Naive thymus-derived CD4-positive, alpha-beta T cell (primary cell): ENCODE data around the gene STPG3. TPM values are rescaled to one million over a fixed set of nuclear protein-coding genes. Genes with fewer than 3 reads are reported as not detected.
A peak's percentile ranks its signal among the peaks of the same experiment; 100 is the strongest.

Experiments used
- ATAC-seq: fragments of 150-1000 bp; cut with Tn5 transposase; 2 replicates; pipeline ENCODE4 v1.10.0; 2021; ENCODE audit warnings: mild to moderate bottlenecking, moderate library complexity
- CTCF ChIA-PET: fragments of 350-600 bp; sonication (Branson Sonifier 250); formaldehyde crosslinking; loops from one replicate; lab custom pipeline; 2021; ENCODE audit warnings: antibody characterized with exemption; lab: Charles Lee
- POLR2A ChIA-PET: fragments of 350-600 bp; sonication (Branson Sonifier 250); formaldehyde crosslinking; loops from one replicate; lab custom pipeline; 2021; ENCODE audit warnings: antibody characterized with exemption, inconsistent platforms; lab: Charles Lee
- DNase-seq, 9 donors: peaks; one replicate each; pipeline versions ENCODE4 v3.0.0 to v3.0.0-alpha.2; 2020 to 2022; ENCODE audit warnings: mixed read lengths in 1 of 9
- H3K27ac ChIP-seq: one replicate; pipeline ENCODE4 v1.7.0; 2013; ENCODE audit warnings: mild to moderate bottlenecking, low read depth, low read length, moderate library complexity
- H3K27me3 ChIP-seq, 2 donors: one replicate each; pipeline ENCODE4 v1.7.0; 2013; ENCODE audit warnings: low read length in 2 of 2, mild to moderate bottlenecking in 2 of 2, moderate library complexity in 2 of 2; ENCODE audit not compliant: control insufficient read depth in 2 of 2, insufficient read depth in 2 of 2
- H3K36me3 ChIP-seq, 3 experiments: 1 replicate in 2 of 3; 2 replicates in 1 of 3; pipeline ENCODE4 v1.7.0; 2013; ENCODE audit warnings: low read length in 3 of 3, mild to moderate bottlenecking in 3 of 3, moderate library complexity in 1 of 3; ENCODE audit not compliant: insufficient read depth in 3 of 3, control insufficient read depth in 2 of 3
- H3K4me1 ChIP-seq, 2 donors: one replicate each; pipeline ENCODE4 v1.7.0; 2013; ENCODE audit warnings: low read length in 2 of 2, mild to moderate bottlenecking in 2 of 2, moderate library complexity in 1 of 2; ENCODE audit not compliant: control insufficient read depth in 2 of 2, insufficient read depth in 2 of 2
- H3K4me3 ChIP-seq: 2 replicates; pipeline ENCODE4 v1.7.0; 2013; ENCODE audit warnings: mild to moderate bottlenecking, low read length
- H3K9me3 ChIP-seq, 3 experiments: 1 replicate in 2 of 3; 2 replicates in 1 of 3; pipeline ENCODE4 v1.7.0; 2013; ENCODE audit warnings: low read length in 3 of 3; ENCODE audit not compliant: control insufficient read depth in 2 of 3
- H3K27ac Mint-ChIP-seq, 9 donors: one replicate each; pipeline ENCODE4 v1.8.0; 2020 to 2022; ENCODE audit warnings: mixed read lengths in 9 of 9, mild to moderate bottlenecking in 8 of 9, moderate library complexity in 5 of 9, inconsistent platforms in 2 of 9
- H3K27me3 Mint-ChIP-seq, 5 donors: one replicate each; pipeline ENCODE4 v1.8.0; 2021 to 2022; ENCODE audit warnings: mixed read lengths in 5 of 5, mild to moderate bottlenecking in 1 of 5
- H3K36me3 Mint-ChIP-seq, 5 donors: one replicate each; pipeline ENCODE4 v1.8.0; 2020 to 2022; ENCODE audit warnings: mixed read lengths in 5 of 5, mild to moderate bottlenecking in 3 of 5, inconsistent platforms in 1 of 5
- H3K4me1 Mint-ChIP-seq, 7 donors: one replicate each; pipeline ENCODE4 v1.8.0; 2020 to 2022; ENCODE audit warnings: mixed read lengths in 7 of 7, mild to moderate bottlenecking in 3 of 7, inconsistent platforms in 1 of 7
- H3K4me3 Mint-ChIP-seq, 10 donors: one replicate each; pipeline ENCODE4 v1.8.0; 2020 to 2022; ENCODE audit warnings: mild to moderate bottlenecking in 10 of 10, mixed read lengths in 10 of 10, moderate library complexity in 6 of 10, inconsistent platforms in 2 of 10
- H3K9me3 Mint-ChIP-seq, 11 donors: one replicate each; pipeline ENCODE4 v1.8.0; 2020 to 2022; ENCODE audit warnings: mixed read lengths in 11 of 11, mild to moderate bottlenecking in 4 of 11, inconsistent platforms in 1 of 11, moderate library complexity in 1 of 11
- intact Hi-C, 2 donors: fragments of 100-400 bp; cut with micrococcal nuclease; formaldehyde crosslinking; loops; one replicate each; pipeline ENCODE4 v1.15.1; 2023
- polyA plus RNA-seq, 2 donors: library from polyadenylated mRNA; unstranded; fragments of 300-500 nt; fragmentation: Illumina TruSeq; gene quantifications; one replicate each; pipeline ENCODE4 v1.2.3, GENCODE V29; 2021
- total RNA-seq, 6 experiments: library from RNA in 5 of 6; stranded (reverse) in 5 of 6; gene quantifications; 1 replicate in 5 of 6; 2 replicates in 1 of 6; pipeline ENCODE4 v1.2.3 and lab custom pipeline; 2021 to 2026

The STPG3 gene
- total and polyA plus RNA-seq, 7 experiments from 2014 or later: not detected

- peaks cover 0 to 14% of the 10 kb centered on the region in 2 donors for H3K4me1 ChIP-seq
- peak overlapping the region; percentile 43 for H3K4me3 ChIP-seq
- intact Hi-C loops: no loop called here
- POLR2A ChIA-PET: interaction anchor here (0.5 kb wide), 1 partner anchor 797 kb away, joined by 3 read pairs; no protein-coding TSS in a partner anchor
- Mint-ChIP-seq H3K27me3 (peaks cover 0 to 4% (median 0%) of the 10 kb centered on the region in 5 donors), H3K4me1 (peaks cover 6 to 25% (median 15%) of the 10 kb centered on the region in 7 donors), H3K36me3 (peaks cover 0 to 6% (median 3%) of the 10 kb centered on the region in 5 donors), H3K4me3 (peak overlapping the region in 6 of 10 donors; percentile 54 to 89 (median 68)), H3K9me3 (no peaks in the 10 kb centered on the region), H3K27ac (peak overlapping the region in 1 of 9 donors; percentile 87)
- peak overlapping the region; percentile 41 for H3K27ac ChIP-seq
- H3K9me3 ChIP-seq: no peaks in the 10 kb centered on the region
- peak; percentile 19 for ATAC-seq
- CTCF ChIA-PET: no interaction called here
- peak in 1 of 9 donors; percentile 28 for DNase-seq
- no peaks in the 10 kb centered on the region for H3K27me3 ChIP-seq
- peaks cover 0 to 5% (median 0%) of the 10 kb centered on the region in 3 experiments for H3K36me3 ChIP-seq
Observed at GRCh38 chr9:137278061-137278701, 27.1 kb downstream of the STPG3 start.

- Mint-ChIP-seq H3K4me1 (peaks cover 6 to 25% (median 15%) of the 10 kb centered on the region in 7 donors), H3K27ac (no peak overlapping the region), H3K27me3 (peaks cover 0 to 4% (median 0%) of the 10 kb centered on the region in 5 donors), H3K36me3 (peaks cover 0 to 4% (median 0%) of the 10 kb centered on the region in 5 donors), H3K4me3 (no peak overlapping the region), H3K9me3 (no peaks in the 10 kb centered on the region)
- Histone ChIP-seq H3K9me3 (no peaks in the 10 kb centered on the region), H3K4me3 (no peak overlapping the region), H3K4me1 (peaks cover 0 to 14% of the 10 kb centered on the region in 2 donors), H3K27me3 (no peaks in the 10 kb centered on the region), H3K27ac (no peak overlapping the region), H3K36me3 (no peaks in the 10 kb centered on the region)
- intact Hi-C loops: no loop called here
- ChIA-PET POLR2A (no interaction called here), CTCF (no interaction called here)
- ATAC-seq (no peak), DNase-seq (no peak)
Observed at GRCh38 chr9:137278721-137279711, 27.9 kb downstream of the STPG3 start.

GRCh38 chr9:137279741-137280473, 28.8 kb downstream of the STPG3 start:
- ATAC-seq: no peak
- no peak overlapping the region for H3K27ac ChIP-seq
- no peaks in the 10 kb centered on the region for H3K36me3 ChIP-seq
- CTCF ChIA-PET: no interaction called here
- no peak overlapping the region for H3K4me3 ChIP-seq
- DNase-seq: no peak
- POLR2A ChIA-PET: no interaction called here
- Mint-ChIP-seq H3K36me3 (peaks cover 0 to 3% (median 0%) of the 10 kb centered on the region in 5 donors), H3K27me3 (peaks cover 0 to 4% (median 0%) of the 10 kb centered on the region in 5 donors), H3K9me3 (no peaks in the 10 kb centered on the region), H3K4me1 (peaks cover 6 to 22% (median 15%) of the 10 kb centered on the region in 7 donors), H3K4me3 (no peak overlapping the region), H3K27ac (no peak overlapping the region)
- no peaks in the 10 kb centered on the region for H3K27me3 ChIP-seq
- H3K4me1 ChIP-seq: peaks cover 0 to 14% of the 10 kb centered on the region in 2 donors
- H3K9me3 ChIP-seq: no peaks in the 10 kb centered on the region
- intact Hi-C loops: no loop called here

- H3K27me3 ChIP-seq: no peaks in the 10 kb centered on the region
- peaks cover 0 to 4% (median 0%) of the 10 kb centered on the region in 11 donors for H3K9me3 Mint-ChIP-seq
- H3K4me3 Mint-ChIP-seq: peak overlapping the region in 1 of 10 donors; percentile 29
- peaks cover 4 to 19% (median 12%) of the 10 kb centered on the region in 7 donors for H3K4me1 Mint-ChIP-seq
- H3K36me3 ChIP-seq: no peaks in the 10 kb centered on the region
- peaks cover 0 to 4% (median 0%) of the 10 kb centered on the region in 5 donors for H3K27me3 Mint-ChIP-seq
- no peak overlapping the region for H3K4me3 ChIP-seq
- ChIA-PET CTCF (no interaction called here), POLR2A (no interaction called here)
- DNase-seq (peak in 1 of 9 donors; percentile 36), ATAC-seq (no peak)
- H3K27ac Mint-ChIP-seq: no peak overlapping the region
- intact Hi-C loops: no loop called here
- H3K9me3 ChIP-seq: no peaks in the 10 kb centered on the region
- no peak overlapping the region for H3K27ac ChIP-seq
- peaks cover 0 to 3% (median 0%) of the 10 kb centered on the region in 5 donors for H3K36me3 Mint-ChIP-seq
- peaks cover 0 to 14% of the 10 kb centered on the region in 2 donors for H3K4me1 ChIP-seq
Observed at GRCh38 chr9:137280474-137281344, 29.6 kb downstream of the STPG3 start.

- Mint-ChIP-seq H3K36me3 (peaks cover 0 to 3% (median 0%) of the 10 kb centered on the region in 5 donors), H3K4me1 (peaks cover 4 to 16% (median 9%) of the 10 kb centered on the region in 7 donors), H3K4me3 (no peak overlapping the region), H3K9me3 (peaks cover 0 to 4% (median 0%) of the 10 kb centered on the region in 11 donors), H3K27me3 (peaks cover 0 to 4% (median 0%) of the 10 kb centered on the region in 5 donors), H3K27ac (no peak overlapping the region)
- Histone ChIP-seq H3K4me3 (no peak overlapping the region), H3K27me3 (no peaks in the 10 kb centered on the region), H3K4me1 (peaks cover 0 to 14% of the 10 kb centered on the region in 2 donors), H3K27ac (no peak overlapping the region), H3K36me3 (no peaks in the 10 kb centered on the region), H3K9me3 (no peaks in the 10 kb centered on the region)
- POLR2A ChIA-PET: no interaction called here
- no peak for DNase-seq
- no peak for ATAC-seq
- intact Hi-C loops: no loop called here
- CTCF ChIA-PET: no interaction called here
Observed at GRCh38 chr9:137281345-137282116, 30.4 kb downstream of the STPG3 start.
